HEK293 (cell line): Measurements from ENCODE around the gene METTL25B.

Source experiments
- MEIS1 ChIP-seq: sonication (generic); formaldehyde crosslinking; IDR thresholded peaks from 2 replicates; pipeline ENCODE4 v1.8.1; 2022; ENCODE audit warnings: missing genetic modification reagents, mild to moderate bottlenecking, borderline replicate concordance
- SP2 ChIP-seq: fragments of 450-650 bp; formaldehyde crosslinking; IDR thresholded peaks from 2 replicates; pipeline ENCODE4 v1.5.1; 2016; ENCODE audit warnings: missing biosample characterization, missing genetic modification characterization
- ZNF776 ChIP-seq: fragments of 450-650 bp; formaldehyde crosslinking; IDR thresholded peaks from 2 replicates; pipeline ENCODE4 v1.5.0; 2017; ENCODE audit warnings: missing biosample characterization, missing genetic modification characterization, borderline replicate concordance
- TF ChIP-seq, protein P1 (sequence below): IDR thresholded peaks from 2 replicates; pipeline ENCODE4 v1.6.1; 2011; ENCODE audit warnings: mild to moderate bottlenecking, low read depth, low read length, borderline replicate concordance

- no peak for TF ChIP-seq ZNF776 (tag by site-specific recombination)
- TF ChIP-seq, protein P1, sequence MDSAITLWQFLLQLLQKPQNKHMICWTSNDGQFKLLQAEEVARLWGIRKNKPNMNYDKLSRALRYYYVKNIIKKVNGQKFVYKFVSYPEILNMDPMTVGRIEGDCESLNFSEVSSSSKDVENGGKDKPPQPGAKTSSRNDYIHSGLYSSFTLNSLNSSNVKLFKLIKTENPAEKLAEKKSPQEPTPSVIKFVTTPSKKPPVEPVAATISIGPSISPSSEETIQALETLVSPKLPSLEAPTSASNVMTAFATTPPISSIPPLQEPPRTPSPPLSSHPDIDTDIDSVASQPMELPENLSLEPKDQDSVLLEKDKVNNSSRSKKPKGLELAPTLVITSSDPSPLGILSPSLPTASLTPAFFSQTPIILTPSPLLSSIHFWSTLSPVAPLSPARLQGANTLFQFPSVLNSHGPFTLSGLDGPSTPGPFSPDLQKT, result no peak
- TF ChIP-seq MEIS1 (CRISPR knock-in tag), result no peak
- TF ChIP-seq SP2, result no peak
Measured at GRCh38 chr1:156707417-156708217, 20.7 kb upstream of the METTL25B start.
